ENCODE results near the gene GTPBP4.

GTPBP4 gene

DNA sequence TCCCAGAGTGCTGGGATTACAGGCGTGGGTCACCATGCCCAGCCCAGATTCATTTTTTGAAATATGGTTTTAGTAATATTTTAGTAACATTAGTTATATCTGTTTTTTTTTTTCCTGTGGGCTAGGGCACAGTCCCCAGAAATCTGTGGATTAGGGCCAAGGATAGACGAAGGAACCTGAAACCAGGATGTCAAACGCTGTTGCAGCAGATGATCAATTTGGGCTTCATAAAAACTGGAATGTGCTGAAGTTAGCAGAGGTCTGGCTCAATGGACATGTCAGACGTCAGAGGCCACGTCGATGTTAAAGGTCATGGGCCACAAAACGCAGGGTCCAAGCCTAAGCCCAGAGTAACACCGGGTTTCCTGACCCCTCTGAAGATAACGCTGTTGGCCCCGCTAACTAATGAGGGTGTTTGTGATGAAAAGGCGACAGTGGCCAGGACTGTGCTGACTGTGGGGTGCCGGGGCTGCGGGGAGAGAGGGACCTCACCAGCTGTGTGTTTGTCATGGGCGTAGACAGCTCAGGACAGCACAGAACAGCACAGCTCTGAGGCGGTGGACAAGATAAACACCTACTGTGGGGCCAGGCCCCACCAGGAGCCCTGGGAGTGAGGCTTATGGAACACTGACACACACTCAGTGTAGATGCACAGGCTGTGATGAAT, 23.8 kb upstream of the GTPBP4 start:
- Histone ChIP-seq H3K27ac (no peak overlapping the region), H3K4me3 (no peak overlapping the region)

DNA sequence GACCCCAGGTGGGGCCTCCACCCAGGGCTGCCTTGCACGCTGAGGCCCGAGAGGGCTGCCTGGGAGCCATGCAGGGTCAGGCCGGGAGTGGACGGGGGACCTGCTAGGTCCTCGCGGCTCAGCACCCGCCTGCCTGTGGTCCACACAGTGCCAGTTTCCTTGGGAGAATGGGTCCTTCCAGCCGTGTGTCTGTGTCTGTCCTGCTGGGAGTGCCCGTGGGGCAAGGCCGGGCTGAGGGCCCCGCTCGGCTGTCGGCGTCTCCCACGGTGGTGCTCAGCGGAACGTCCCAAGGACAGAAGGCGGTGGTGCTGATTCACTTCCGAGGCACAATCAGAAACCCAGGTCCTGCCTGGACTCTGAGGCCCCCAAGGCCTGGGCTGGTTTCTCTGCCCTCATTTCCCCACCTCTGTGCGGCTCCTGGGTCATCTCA, 23.2 kb upstream of the GTPBP4 start:
- no peak overlapping the region for H3K4me3 ChIP-seq
- H3K27ac ChIP-seq: no peak overlapping the region

DNA sequence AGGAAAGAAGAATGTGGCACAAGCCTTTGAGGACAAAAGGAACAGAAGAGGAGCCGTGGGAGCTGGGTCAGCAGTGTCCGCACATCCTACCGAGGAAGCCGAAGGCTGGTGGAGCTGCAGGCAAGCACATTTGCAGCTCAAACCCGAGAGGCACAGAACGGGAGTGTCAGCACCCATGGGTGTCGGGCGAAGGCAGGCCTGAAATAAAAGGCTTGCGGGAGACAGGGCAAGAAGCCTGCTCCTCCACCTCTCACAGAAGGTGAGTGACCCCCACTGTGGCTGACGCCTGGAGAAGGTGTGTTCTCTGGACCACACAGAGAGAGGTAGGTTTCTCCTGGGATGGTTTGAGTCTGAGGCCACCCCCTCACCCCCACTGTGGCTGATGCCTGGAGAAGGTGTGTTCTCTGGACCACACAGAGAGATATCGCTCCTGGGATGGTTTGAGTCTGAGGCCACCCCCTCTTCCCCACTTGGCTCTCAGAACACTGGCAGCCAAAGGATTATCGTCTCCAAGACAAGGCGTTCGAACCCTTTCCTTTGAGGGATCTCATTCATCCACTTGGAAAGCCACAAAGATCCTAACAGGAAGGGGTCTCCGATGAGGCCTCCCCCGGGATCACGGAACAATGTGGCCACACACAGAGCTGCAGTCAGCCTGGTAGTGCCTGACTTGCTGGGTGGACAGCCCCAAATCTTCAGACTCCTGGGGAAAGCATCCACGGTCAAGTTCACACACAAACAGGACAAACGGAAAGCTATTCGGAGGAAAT, 21.6 kb upstream of the GTPBP4 start:
- no peak overlapping the region for H3K27ac ChIP-seq
- H3K4me3 ChIP-seq: no peak overlapping the region

- Histone ChIP-seq H3K27ac (no peak overlapping the region), H3K4me3 (no peak overlapping the region)
These were observed 19.6 kb upstream of the GTPBP4 start for GRCh38 chr10:968546-969199.

DNA sequence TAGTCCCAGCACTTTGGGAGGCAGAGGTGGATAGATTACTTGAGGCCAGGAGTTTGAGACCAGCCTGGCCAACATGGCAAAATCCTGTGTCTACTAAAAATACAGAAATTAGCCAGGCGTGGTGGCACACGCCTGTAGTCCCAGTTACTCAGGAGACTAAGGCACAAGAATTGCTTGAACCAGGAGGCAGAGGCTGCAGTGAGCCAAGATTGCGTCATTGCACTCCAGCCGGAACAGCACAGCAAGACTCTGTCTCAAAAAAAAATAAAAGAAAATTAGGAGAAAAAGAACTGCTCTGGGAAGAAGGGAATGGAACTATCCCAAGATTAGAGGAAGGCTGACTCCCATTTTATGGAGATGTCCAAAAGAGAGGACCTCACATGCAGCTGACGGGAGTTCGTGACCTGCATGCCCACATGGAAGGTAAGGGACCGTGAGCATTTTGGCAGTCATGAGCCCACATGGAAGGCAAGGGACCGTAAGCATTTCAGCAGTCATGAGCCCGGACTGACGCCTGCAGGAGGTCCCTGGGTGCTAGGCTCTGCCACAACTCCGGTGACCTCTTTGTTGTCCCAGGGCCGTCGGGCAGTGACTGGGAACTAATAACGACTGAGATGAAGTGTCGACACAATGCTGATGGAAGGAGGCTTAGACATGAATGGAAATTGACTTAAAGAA, 18.6 kb upstream of the GTPBP4 start:
- Histone ChIP-seq H3K4me3 (no peak overlapping the region), H3K27ac (no peak overlapping the region)

GRCh38 chr10:970311-971149, 17.7 kb upstream of the GTPBP4 start:
- Histone ChIP-seq H3K4me3 (no peak overlapping the region), H3K27ac (peak overlapping the region in 3 of 21 experiments; percentile 8 to 26 (median 21))

DNA sequence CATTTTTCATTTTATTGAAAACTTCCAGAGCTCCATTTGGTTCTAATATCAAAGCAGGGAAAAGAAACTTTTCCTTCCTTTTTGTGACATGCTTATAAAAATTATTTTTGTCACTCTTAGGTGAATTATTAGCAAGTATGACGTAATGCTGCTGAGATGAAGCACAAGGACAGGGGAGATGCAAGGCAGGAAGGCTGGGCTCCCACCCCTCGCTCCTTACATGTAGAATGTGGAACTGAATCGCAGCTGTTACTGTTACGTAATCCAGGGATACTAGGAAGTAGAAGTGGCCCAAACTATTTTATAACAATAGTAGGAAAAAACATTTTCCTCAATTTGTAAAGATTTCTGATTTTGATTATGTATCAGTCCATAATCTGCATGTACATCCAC, 17.1 kb upstream of the GTPBP4 start:
- peak overlapping the region in 2 of 21 experiments; percentile 21 to 26 for H3K27ac ChIP-seq
- H3K4me3 ChIP-seq: no peak overlapping the region

GRCh38 chr10:971613-972012, 16.6 kb upstream of the GTPBP4 start:
- H3K4me3 ChIP-seq: no peak overlapping the region
- peak overlapping the region in 2 of 21 experiments; percentile 26 to 30 for H3K27ac ChIP-seq

GRCh38 chr10:972763-973162, 15.5 kb upstream of the GTPBP4 start:
- H3K27ac ChIP-seq: no peak overlapping the region

DNA sequence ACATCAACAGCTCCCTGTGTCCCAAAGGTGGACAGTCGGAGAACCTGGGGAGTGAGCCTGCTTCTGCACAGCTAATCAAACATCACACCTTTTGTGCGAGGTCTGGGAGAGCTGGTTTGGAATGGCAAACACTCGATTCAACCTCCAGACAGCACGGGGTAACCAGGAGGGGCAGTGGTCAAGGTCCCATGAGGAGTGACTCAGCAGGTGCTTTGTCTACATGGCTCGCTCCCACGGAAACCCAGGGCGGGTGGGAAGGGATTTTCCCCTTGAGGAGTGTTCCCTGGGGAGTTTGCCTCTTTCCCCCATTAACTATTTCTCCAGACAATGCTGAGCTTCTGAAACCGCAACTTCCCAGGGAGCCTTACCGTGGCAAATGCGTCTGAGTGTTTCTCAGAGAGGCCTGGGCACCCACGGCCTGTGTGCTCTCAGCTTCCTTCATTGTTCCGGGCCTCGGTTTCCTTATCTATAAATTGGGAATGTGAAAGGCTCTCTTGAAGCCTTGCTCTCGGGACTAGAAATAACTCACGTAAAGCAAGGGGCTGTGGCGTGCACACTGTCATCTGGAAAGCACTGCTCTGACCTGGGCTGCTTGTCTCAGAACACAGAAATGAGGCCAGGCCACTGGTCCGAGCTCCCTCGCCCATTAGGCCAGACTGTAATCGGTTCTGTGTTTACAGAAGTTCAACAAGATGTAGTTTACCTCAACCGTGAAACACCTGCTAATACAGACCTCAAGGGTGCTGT, 14.0 kb upstream of the GTPBP4 start:
- H3K27ac ChIP-seq: no peak overlapping the region
- no peak overlapping the region for H3K4me3 ChIP-seq

More at GRCh38 chr10:972763-973162, 15.5 kb upstream of the GTPBP4 start:
- H3K4me3 ChIP-seq: no peak overlapping the region

DNA sequence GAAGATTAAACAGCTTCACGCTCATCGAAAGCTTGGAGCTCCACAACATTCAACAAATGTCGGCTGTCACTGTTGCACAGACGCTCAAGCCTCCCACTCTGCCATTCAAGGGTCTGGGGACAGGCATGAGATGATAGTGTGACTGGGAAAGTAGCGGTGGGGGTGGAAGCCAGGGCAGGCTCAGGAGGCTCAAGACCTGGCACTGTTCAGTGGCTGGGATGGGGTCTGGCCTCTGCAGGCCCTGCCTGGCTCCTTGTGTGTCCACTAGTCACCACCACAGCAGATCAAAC, 13.5 kb upstream of the GTPBP4 start:
- Histone ChIP-seq H3K4me3 (no peak overlapping the region), H3K27ac (no peak overlapping the region)

DNA sequence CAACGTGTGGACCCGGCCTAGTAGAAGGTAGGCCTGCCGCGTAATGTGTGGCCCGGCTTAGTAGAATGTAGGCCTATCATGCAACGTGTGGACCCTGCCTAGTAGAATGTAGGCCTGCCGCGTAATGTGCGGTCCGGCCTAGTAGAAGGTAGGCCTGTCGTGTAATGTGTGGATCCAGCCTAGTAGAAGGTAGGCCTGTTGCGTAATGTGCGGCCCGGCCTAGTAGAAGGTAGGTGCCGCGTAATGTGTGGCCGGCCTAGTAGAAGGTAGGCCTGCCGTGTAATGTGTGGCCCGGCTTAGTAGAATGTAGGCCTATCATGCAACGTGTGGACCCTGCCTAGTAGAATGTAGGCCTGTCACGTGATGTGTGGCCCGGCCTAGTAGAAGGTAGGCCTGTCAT, 11.9 kb upstream of the GTPBP4 start:
- H3K4me3 ChIP-seq: no peak overlapping the region
- no peak overlapping the region for H3K27ac ChIP-seq

GRCh38 chr10:978826-979421, 9.3 kb upstream of the GTPBP4 start:
- H3K27ac ChIP-seq: no peak overlapping the region
- no peak overlapping the region for H3K4me3 ChIP-seq

DNA sequence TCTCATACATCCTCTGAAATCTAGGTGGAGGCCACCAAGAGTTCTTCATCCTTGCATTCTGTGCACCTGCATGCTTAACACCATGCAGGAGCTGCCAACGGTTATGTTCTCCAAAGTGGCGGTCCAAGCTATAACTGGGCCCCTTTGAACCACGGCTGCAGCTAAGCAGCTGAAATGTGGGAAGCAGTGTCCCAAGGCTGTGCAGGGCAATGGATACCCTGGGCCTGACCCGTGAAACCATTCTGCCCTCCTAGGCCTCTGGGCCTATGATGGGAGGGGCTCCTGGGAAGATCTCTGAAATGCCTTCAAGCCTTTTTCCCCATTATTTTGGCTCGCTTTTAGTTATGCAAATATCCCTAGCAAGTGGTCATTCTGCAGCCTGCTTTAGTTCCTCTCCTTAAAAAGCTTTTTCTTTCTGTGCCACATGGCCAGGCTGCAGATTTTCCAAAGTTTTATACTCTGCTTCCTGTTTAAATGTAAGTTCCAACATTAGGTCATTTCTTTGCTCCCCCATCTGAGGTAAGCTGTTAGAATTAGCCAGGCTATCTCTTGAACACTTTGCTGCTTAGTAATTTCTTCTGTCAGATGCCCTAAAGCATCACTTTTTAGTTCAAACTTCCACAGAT, 7.7 kb upstream of the GTPBP4 start:
- Histone ChIP-seq H3K27ac (no peak overlapping the region), H3K4me3 (no peak overlapping the region)

DNA sequence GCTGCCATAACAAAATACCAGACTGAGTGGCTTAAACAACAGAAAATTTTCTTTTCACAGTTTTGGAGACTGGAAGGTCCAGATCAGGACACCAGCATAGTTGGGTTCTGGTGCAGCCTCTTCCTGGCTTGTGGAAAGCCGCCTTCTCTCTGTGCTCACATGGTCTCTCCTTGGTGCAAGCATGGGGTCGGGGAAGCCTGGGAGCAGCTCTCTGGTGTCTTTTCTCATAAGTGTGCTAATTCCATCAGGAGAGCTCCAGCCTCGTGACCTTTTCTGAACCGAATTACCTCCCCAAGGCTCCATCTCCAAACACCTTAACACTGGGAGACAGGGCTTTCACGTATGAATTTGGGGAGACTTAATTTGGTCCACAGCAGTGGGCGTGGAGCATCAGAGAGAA, 4.8 kb upstream of the GTPBP4 start:
- H3K27ac ChIP-seq: no peak overlapping the region

GRCh38 chr10:983971-984655, 4.1 kb upstream of the GTPBP4 start:
- Histone ChIP-seq H3K27ac (no peak overlapping the region), H3K4me3 (no peak overlapping the region)

More for the DNA sequence above, 4.8 kb upstream of the GTPBP4 start:
- H3K4me3 ChIP-seq: no peak overlapping the region

GRCh38 chr10:985361-985760, 2.9 kb upstream of the GTPBP4 start:
- Histone ChIP-seq H3K27ac (no peak overlapping the region), H3K4me3 (no peak overlapping the region)
